HG02763 (cell line): ENCODE results near the gene TXNDC17.
"Not testable (repeated sequence)": the region's sequence is repeated elsewhere in the genome, so short reads cannot be mapped to it uniquely, and the experiment has no call there.

ENCODE experiments used
- ATAC-seq: cut with Tn5 transposase; IDR thresholded peaks from one replicate; pipeline ENCODE4 v1.9.1; 2021; ENCODE audit warnings: mild to moderate bottlenecking, moderate library complexity; ENCODE audit not compliant: unreplicated experiment

TXNDC17 gene

GRCh38 chr17:6640536-6641246, at the start of gene TXNDC17, which contains the start of gene KIAA0753:
Gene TXNDC17 (plus strand): TSS chr17:6641060. CDS start chr17:6641083, 23 bp downstream.
Gene KIAA0753 (minus strand): TSS chr17:6640711. CDS start chr17:6635103, 5,608 bp downstream.
- peak; percentile 94 for ATAC-seq

GRCh38 chr17:6591599-6592158, 49.2 kb upstream of the TXNDC17 start:
- no peak for ATAC-seq

- ATAC-seq = no peak
Observed at GRCh38 chr17:6592173-6592572, 48.7 kb upstream of the TXNDC17 start.

GRCh38 chr17:6593371-6593770, 47.5 kb upstream of the TXNDC17 start:
- ATAC-seq = not testable (repeated sequence)

- ATAC-seq = no peak
Observed at GRCh38 chr17:6596081-6596480, 44.8 kb upstream of the TXNDC17 start.

GRCh38 chr17:6596511-6596910, 44.3 kb upstream of the TXNDC17 start:
- no peak for ATAC-seq

GRCh38 chr17:6596941-6597340, 43.9 kb upstream of the TXNDC17 start:
- ATAC-seq = no peak

- no peak for ATAC-seq
Observed at GRCh38 chr17:6597727-6598126, 43.1 kb upstream of the TXNDC17 start.

GRCh38 chr17:6599364-6599763, 41.5 kb upstream of the TXNDC17 start:
- ATAC-seq = no peak

- no peak for ATAC-seq
Observed at GRCh38 chr17:6602141-6602540, 38.7 kb upstream of the TXNDC17 start.

GRCh38 chr17:6603744-6604325, 37.0 kb upstream of the TXNDC17 start:
- ATAC-seq = no peak

- no peak for ATAC-seq
Observed at GRCh38 chr17:6605142-6605541, 35.7 kb upstream of the TXNDC17 start.

GRCh38 chr17:6608321-6608720, 32.5 kb upstream of the TXNDC17 start:
- no peak for ATAC-seq

GRCh38 chr17:6610011-6610410, 30.8 kb upstream of the TXNDC17 start:
- ATAC-seq = no peak

GRCh38 chr17:6611231-6611630, 29.6 kb upstream of the TXNDC17 start:
- no peak for ATAC-seq

- ATAC-seq = no peak
Observed at GRCh38 chr17:6623941-6624340, 16.9 kb upstream of the TXNDC17 start.

- no peak for ATAC-seq
Observed at GRCh38 chr17:6626616-6627015, 14.2 kb upstream of the TXNDC17 start.

GRCh38 chr17:6627019-6627418, 13.8 kb upstream of the TXNDC17 start:
- ATAC-seq = no peak

GRCh38 chr17:6630390-6630789, 10.5 kb upstream of the TXNDC17 start:
- no peak for ATAC-seq

- ATAC-seq = no peak
Observed at GRCh38 chr17:6632530-6632929, 8.3 kb upstream of the TXNDC17 start.

GRCh38 chr17:6633263-6633662, 7.6 kb upstream of the TXNDC17 start:
- no peak for ATAC-seq

- ATAC-seq = no peak
Observed at GRCh38 chr17:6636105-6636504, 4.8 kb upstream of the TXNDC17 start.
